GM19023 (cell line): ENCODE results near the gene PADI1.

ENCODE experiments used
- ATAC-seq: cut with Tn5 transposase; IDR thresholded peaks from one replicate; pipeline ENCODE4 v1.9.1; 2021; ENCODE audit warnings: mild to moderate bottlenecking, moderate library complexity; ENCODE audit not compliant: unreplicated experiment

The PADI1 gene

GRCh38 chr1:17196496-17197185 lies 8.3 kb upstream of the PADI1 start:
- no peak for ATAC-seq

- no peak for ATAC-seq
Measured at GRCh38 chr1:17197696-17198095, 7.2 kb upstream of the PADI1 start.

- no peak for ATAC-seq
Measured at GRCh38 chr1:17198476-17199258, 6.3 kb upstream of the PADI1 start.

GRCh38 chr1:17199267-17200044 lies 5.5 kb upstream of the PADI1 start:
- ATAC-seq, result no peak

- no peak for ATAC-seq
Measured at GRCh38 chr1:17200246-17200645, 4.7 kb upstream of the PADI1 start.

GRCh38 chr1:17200756-17201155 lies 4.2 kb upstream of the PADI1 start:
- ATAC-seq, result no peak

GRCh38 chr1:17201201-17202021 lies 3.5 kb upstream of the PADI1 start:
- ATAC-seq, result no peak

- no peak for ATAC-seq
Measured at GRCh38 chr1:17205652-17206051, 724 bp downstream of the PADI1 start.

- no peak for ATAC-seq
Measured at GRCh38 chr1:17206196-17206595, 1.3 kb downstream of the PADI1 start.

- ATAC-seq, result no peak
Measured at GRCh38 chr1:17207046-17207445, 2.1 kb downstream of the PADI1 start.

GRCh38 chr1:17207540-17207939 lies 2.6 kb downstream of the PADI1 start:
- ATAC-seq, result no peak

GRCh38 chr1:17207966-17208418 lies 3.1 kb downstream of the PADI1 start:
- no peak for ATAC-seq

GRCh38 chr1:17208546-17208945 lies 3.6 kb downstream of the PADI1 start:
- no peak for ATAC-seq

GRCh38 chr1:17209430-17209829 lies 4.5 kb downstream of the PADI1 start:
- ATAC-seq, result no peak

GRCh38 chr1:17210176-17210575 lies 5.2 kb downstream of the PADI1 start:
- ATAC-seq, result no peak

GRCh38 chr1:17211377-17211776 lies 6.4 kb downstream of the PADI1 start:
- no peak for ATAC-seq

GRCh38 chr1:17212009-17212408 lies 7.1 kb downstream of the PADI1 start:
- ATAC-seq, result no peak

GRCh38 chr1:17212487-17213121 lies 7.7 kb downstream of the PADI1 start:
- no peak for ATAC-seq

- ATAC-seq, result no peak
Measured at GRCh38 chr1:17213148-17213781, 8.3 kb downstream of the PADI1 start.

- no peak for ATAC-seq
Measured at GRCh38 chr1:17213782-17214148, 8.8 kb downstream of the PADI1 start.
